Bronchial epithelial cell (primary cell): Measurements from ENCODE around the gene STK31. TPM values are rescaled to one million over a fixed set of nuclear protein-coding genes. Genes with fewer than 3 reads are reported as not detected.
A peak's percentile ranks its signal among the peaks of the same experiment; 100 is the strongest.
"Not testable (repeated sequence)": the region's sequence is repeated elsewhere in the genome, so short reads cannot be mapped to it uniquely, and the experiment has no call there.

Source experiments
- DNase-seq: peaks from one replicate; pipeline ENCODE4 v3.0.0-alpha.2; 2010; ENCODE audit warnings: low read depth
- FAIRE-seq: peaks from 2 replicates; lab custom pipeline; 2011; peaks lifted over from hg19 to GRCh38; lab: Jason Lieb, UNC
- H3K27me3 ChIP-seq: 2 replicates; pipeline ENCODE4 v1.5.1; 2011; ENCODE audit warnings: low read length; ENCODE audit not compliant: control insufficient read depth, insufficient read depth
- H3K36me3 ChIP-seq: 2 replicates; pipeline ENCODE4 v1.5.1; 2011; ENCODE audit warnings: low read length; ENCODE audit not compliant: control insufficient read depth, insufficient read depth
- H3K4me3 ChIP-seq: 2 replicates; pipeline ENCODE4 v1.5.1; 2011; ENCODE audit warnings: mild to moderate bottlenecking, low read depth, low read length, control low read depth
- total RNA-seq: library from RNA; depleted of rRNA; stranded (reverse); fragments of >200 nt; gene quantifications from 2 replicates; pipeline ENCODE4 v1.2.1, GENCODE V29; 2014
- TF ChIP-seq, protein P1 (sequence below): IDR thresholded peaks from 2 replicates; pipeline ENCODE4 v1.5.1; 2011; ENCODE audit warnings: mild to moderate bottlenecking, moderate library complexity, low read length, control low read depth, inconsistent platforms; ENCODE audit not compliant: insufficient read depth, severe bottlenecking

The STK31 gene
- total RNA-seq, 1 donor from 2014 or later: under 0.01 TPM

DNA sequence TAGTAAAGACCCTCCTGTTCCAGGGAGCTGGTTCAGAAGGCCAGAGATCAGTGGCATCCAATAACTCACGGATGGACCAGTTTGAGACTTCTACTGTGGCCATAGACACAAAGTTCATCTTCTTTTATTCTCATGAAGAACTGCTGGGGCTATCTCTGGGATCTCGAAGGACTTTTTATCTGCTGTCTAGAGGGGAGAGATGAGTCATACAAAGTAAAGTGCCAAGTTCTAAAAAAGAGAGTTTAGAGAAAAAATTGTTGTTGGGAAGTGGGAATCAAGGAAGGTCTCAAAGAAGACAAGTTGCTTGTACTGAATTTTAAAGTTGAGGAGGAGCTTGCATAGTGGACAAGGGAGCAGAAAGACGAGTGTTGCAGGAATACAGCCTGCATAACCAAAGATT, 38.0 kb upstream of the STK31 start:
- Histone ChIP-seq H3K36me3 (no peaks in the 10 kb centered on the region), H3K4me3 (no peak overlapping the region), H3K27me3 (no peaks in the 10 kb centered on the region)
- TF ChIP-seq, protein P1, sequence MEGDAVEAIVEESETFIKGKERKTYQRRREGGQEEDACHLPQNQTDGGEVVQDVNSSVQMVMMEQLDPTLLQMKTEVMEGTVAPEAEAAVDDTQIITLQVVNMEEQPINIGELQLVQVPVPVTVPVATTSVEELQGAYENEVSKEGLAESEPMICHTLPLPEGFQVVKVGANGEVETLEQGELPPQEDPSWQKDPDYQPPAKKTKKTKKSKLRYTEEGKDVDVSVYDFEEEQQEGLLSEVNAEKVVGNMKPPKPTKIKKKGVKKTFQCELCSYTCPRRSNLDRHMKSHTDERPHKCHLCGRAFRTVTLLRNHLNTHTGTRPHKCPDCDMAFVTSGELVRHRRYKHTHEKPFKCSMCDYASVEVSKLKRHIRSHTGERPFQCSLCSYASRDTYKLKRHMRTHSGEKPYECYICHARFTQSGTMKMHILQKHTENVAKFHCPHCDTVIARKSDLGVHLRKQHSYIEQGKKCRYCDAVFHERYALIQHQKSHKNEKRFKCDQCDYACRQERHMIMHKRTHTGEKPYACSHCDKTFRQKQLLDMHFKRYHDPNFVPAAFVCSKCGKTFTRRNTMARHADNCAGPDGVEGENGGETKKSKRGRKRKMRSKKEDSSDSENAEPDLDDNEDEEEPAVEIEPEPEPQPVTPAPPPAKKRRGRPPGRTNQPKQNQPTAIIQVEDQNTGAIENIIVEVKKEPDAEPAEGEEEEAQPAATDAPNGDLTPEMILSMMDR: no peak
- no peak for DNase-seq
- no peak for FAIRE-seq

DNA sequence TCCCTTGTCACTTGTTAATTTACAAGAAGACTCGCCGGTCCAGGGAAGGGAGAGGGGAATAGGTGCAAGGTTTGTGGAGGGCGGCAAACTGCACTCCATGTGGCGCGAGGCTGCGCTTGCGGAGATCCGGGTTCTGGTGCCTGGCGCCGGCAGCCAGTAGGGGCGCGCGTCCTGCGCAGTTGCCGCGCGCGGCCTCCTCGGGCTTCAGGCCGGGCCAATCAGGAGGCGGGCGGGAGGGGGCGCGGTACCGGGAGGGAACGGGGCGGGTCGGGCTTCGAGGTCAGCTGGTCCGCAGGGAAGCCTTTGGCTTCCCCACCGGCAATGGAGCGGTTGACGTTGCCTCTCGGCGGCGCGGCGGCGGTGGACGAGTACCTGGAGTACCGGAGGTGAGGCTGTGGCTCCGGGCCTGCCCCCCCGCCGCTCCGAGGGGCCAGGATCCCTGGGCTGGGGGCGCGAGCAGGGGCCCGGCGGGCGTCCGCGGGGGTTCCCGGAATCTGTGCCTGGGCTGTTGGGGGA, 30.1 kb upstream of the STK31 start, which contains the start of gene FAM221A:
Gene FAM221A (plus strand): TSS at position 302 of the 516 bp plus-strand sequence. CDS start 20 bp downstream, at position 322.
- DNase-seq: peak; percentile 45
- H3K27me3 ChIP-seq: no peaks in the 10 kb centered on the region

DNA sequence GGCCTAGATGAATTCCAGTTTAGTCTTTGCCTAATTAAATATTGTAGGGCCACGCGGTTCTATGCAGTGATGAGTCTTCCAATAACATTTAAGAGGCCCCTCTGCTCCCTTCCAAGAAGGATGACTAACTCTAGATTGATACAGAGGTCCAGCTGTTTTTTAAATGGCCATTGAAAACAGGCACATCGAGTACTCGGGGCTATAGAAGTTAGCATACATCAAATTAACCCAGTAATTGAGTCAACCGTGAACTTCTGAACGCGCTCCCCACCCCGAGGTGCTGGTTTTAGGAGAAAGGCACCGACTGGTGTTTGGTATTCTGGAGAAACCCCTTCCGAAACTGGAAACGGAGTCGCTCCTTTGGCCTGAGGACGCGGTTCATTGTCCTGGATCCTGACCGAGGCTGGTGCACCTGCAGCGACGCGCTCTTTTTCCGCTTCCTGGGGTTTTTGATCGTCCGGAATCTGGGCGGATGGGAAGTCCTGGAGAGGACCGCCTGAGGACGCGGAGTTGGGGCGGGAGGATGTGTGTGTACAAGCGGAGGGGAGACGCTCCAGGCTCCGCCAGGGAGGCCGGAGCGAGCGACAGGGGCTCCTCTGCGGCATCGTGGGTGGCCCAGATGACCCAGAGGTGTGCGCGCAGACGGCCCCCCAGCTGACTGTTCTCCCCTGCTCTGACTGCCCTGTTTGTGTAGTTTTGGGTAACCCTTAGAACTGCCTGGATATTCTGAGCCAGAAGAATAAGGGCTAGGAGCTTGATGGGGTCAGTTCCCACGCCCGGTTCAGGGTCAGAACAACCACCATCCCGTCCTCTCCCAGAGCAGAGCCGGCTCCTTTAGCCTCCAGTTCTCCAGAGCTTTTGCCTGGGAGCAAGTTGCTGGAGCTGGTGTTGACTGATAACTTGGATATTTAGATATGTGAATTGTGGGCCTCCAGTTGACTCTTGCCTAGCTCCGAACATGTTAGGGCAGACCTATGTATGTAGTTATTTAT, 29.3 kb upstream of the STK31 start:
- FAIRE-seq: no peak
- Histone ChIP-seq H3K36me3 (no peaks in the 10 kb centered on the region), H3K4me3 (peak overlapping the region; percentile 56), H3K27me3 (no peaks in the 10 kb centered on the region)
- DNase-seq: peak; percentile 21
- TF ChIP-seq, protein P1: no peak

More for the DNA sequence above, 30.1 kb upstream of the STK31 start, which contains the start of gene FAM221A:
- H3K4me3 ChIP-seq: peak within 1 kb of the TSS; percentile 56
- no peaks in the 10 kb centered on the region for H3K36me3 ChIP-seq
- no peak for FAIRE-seq
- TF ChIP-seq, protein P1: peak; percentile 87

DNA sequence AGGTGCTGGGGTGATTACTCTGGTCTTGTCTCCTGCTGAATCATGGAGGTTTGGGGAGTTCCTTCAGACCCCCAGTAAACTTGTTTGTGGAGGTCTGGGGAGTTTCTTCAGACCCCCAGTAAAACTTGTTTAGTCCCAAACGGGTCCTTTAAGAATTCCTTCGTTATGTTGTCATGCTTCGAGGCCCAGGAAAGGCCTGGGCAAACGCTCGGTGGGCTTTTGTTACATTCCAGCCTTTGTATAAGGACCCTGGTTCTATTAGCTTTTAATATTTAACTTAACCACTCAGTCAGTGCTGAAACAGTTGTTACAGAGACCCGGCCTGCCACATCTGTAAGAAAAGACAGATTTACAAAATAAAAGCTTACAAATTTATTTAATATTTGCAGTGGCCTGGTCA, 26.0 kb upstream of the STK31 start:
- DNase-seq, H3K4me3 ChIP-seq, H3K36me3 ChIP-seq, H3K27me3 ChIP-seq, FAIRE-seq: not testable (repeated sequence)

DNA sequence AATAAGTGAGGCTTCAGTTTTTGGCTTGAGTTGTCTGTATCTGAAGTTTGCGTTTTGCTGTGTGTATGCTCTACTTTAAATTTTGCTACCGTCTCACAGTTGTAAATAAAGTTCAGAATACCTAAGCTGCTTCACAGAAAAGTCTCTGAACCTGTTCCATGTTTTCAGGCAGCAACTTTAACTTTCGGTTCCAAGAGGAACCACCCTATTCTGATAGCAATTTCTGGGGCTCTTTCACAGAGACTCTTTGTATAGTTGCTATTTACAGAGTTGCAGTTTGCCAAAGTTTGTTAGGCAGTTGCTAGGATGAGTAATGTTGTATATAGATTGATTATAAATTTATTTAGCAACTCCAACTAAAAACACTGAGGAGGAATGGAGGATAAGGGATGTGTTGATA, 24.3 kb upstream of the STK31 start:
- FAIRE-seq: no peak
- DNase-seq: peak; percentile 21
- Histone ChIP-seq H3K27me3 (no peaks in the 10 kb centered on the region), H3K36me3 (no peaks in the 10 kb centered on the region), H3K4me3 (no peak overlapping the region)
- TF ChIP-seq, protein P1: no peak

DNA sequence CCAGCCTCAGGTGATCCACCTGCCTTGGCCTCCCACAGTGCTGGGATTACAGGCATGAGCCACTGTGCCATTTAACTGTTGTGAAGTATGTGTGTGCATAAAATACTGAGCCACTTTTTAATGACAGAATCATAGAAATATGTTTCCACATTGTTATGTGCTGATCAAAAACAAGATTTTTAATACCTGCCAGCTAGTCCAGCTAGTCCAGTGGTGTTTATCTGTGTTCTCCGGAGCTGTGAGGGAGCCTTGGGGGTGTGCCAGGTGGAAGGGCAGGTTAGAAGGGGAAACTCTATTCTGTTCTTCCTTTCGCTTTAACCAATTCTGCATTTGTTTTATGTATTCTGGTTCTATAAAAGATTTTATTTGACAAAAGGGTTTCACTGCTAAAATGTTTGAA, 23.0 kb upstream of the STK31 start:
- DNase-seq (peak; percentile 21), FAIRE-seq (no peak)
- Histone ChIP-seq H3K27me3 (no peaks in the 10 kb centered on the region), H3K36me3 (no peaks in the 10 kb centered on the region), H3K4me3 (no peak overlapping the region)
- TF ChIP-seq, protein P1: no peak
